ENCODE results near the gene MALSU1.

Gene MALSU1

DNA sequence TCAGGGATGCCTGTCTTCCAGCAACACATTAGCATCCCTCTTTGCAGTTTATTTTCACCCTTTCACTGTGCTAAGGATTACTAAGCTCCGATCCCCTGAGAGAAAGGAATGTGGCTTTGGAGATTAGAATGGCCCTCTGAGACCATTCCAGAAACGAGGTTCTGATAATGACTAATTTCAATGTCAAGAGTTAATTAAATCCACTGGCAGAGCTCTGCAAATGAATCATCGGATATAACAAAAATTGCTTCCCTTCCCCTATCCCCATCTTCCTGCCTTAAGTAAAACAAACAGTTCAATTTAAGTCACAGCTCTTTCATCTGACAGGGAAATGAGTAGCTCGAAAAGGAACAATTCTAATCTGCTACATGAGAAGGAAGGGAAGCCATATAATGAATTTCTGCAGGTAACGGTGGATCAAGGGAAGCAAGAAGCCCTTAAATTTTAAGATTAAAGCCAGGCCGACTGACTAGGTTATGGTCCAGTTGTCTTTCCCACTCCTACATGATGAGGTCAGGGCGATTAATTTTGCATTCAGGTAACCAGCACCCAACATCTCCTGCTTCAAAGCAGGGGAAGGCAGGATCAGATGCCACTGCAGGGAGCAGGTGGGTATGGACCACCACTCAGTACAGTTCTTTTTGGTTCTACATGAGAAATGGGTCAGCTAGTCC, 50.5 kb downstream of the MALSU1 start:
- TF ChIP-seq, protein P1, sequence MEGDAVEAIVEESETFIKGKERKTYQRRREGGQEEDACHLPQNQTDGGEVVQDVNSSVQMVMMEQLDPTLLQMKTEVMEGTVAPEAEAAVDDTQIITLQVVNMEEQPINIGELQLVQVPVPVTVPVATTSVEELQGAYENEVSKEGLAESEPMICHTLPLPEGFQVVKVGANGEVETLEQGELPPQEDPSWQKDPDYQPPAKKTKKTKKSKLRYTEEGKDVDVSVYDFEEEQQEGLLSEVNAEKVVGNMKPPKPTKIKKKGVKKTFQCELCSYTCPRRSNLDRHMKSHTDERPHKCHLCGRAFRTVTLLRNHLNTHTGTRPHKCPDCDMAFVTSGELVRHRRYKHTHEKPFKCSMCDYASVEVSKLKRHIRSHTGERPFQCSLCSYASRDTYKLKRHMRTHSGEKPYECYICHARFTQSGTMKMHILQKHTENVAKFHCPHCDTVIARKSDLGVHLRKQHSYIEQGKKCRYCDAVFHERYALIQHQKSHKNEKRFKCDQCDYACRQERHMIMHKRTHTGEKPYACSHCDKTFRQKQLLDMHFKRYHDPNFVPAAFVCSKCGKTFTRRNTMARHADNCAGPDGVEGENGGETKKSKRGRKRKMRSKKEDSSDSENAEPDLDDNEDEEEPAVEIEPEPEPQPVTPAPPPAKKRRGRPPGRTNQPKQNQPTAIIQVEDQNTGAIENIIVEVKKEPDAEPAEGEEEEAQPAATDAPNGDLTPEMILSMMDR (IDR thresholded peaks at IDR 0.05; ENCODE audit: poor library complexity, severe bottlenecking): no peak
- Histone ChIP-seq H3K4me1 (ENCODE audit: insufficient read depth, poor library complexity, severe bottlenecking) (peaks cover 42% of the 10 kb centered on the region), H3K27me3 (ENCODE audit: insufficient read depth, poor library complexity, severe bottlenecking) (no peaks in the 10 kb centered on the region), H3K27ac (ENCODE audit: poor library complexity, severe bottlenecking) (peak overlapping the region; percentile 81), H3K4me3 (ENCODE audit: severe bottlenecking) (no peak overlapping the region), H3K36me3 (ENCODE audit: low read depth) (peaks cover 42% of the 10 kb centered on the region), H3K9me3 (ENCODE audit: severe bottlenecking) (no peaks in the 10 kb centered on the region)
- ATAC-seq (ENCODE audit: low read depth) (peak; percentile 53), DNase-seq (ENCODE audit: low spot score) (no peak)

DNA sequence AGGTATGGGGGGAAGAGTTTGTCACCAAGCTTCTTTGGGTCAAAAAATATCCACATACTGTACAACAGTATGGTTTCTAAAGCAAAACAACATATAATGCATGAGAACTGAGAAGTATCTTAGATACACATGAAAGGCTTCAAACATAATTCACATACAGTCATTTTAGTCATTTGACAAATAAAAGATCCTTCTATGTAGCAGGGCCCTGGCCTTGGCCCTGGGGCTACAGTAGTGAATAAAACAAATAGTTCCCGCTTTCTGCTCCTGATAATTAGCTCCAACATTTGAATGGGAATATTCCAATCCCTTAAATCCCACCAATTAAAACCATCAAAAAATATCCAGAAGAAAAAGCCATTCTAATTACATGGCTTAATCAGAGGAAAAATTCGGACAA, 51.3 kb downstream of the MALSU1 start:
- peak overlapping the region; percentile 81 for H3K27ac ChIP-seq (ENCODE audit: poor library complexity, severe bottlenecking)
- DNase-seq (ENCODE audit: low spot score): no peak
- no peak for ATAC-seq (ENCODE audit: low read depth)
- TF ChIP-seq, protein P1 (IDR thresholded peaks at IDR 0.05; ENCODE audit: poor library complexity, severe bottlenecking): no peak
- H3K4me3 ChIP-seq (ENCODE audit: severe bottlenecking): no peak overlapping the region
- H3K4me1 ChIP-seq (ENCODE audit: insufficient read depth, poor library complexity, severe bottlenecking): peaks cover 42% of the 10 kb centered on the region
- H3K9me3 ChIP-seq (ENCODE audit: severe bottlenecking): no peaks in the 10 kb centered on the region
- H3K36me3 ChIP-seq (ENCODE audit: low read depth): peaks cover 34% of the 10 kb centered on the region
- no peaks in the 10 kb centered on the region for H3K27me3 ChIP-seq (ENCODE audit: insufficient read depth, poor library complexity, severe bottlenecking)

DNA sequence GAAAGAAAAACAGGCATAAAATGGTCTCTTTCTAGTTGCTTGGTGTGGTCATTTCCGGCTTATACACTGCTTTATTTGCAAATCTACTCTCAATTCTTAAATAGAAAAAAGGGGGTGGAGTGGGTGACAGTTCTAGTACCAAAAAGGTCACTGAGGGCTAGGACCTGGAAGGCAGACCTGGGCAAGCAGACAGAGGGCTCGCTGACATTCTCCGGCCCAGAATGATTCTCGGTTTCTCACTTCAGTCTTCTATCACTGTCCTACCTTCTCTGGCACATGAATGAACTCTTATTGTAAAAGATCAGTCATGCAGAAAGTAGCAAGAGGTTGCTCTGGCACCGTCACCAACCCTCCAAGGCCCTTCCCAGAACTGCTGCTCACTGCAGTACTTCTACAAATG, 54.0 kb downstream of the MALSU1 start:
- Histone ChIP-seq H3K27ac (ENCODE audit: poor library complexity, severe bottlenecking) (no peak overlapping the region), H3K4me3 (ENCODE audit: severe bottlenecking) (no peak overlapping the region), H3K27me3 (ENCODE audit: insufficient read depth, poor library complexity, severe bottlenecking) (no peaks in the 10 kb centered on the region), H3K4me1 (ENCODE audit: insufficient read depth, poor library complexity, severe bottlenecking) (peaks cover 43% of the 10 kb centered on the region), H3K9me3 (ENCODE audit: severe bottlenecking) (no peaks in the 10 kb centered on the region), H3K36me3 (ENCODE audit: low read depth) (peaks cover 22% of the 10 kb centered on the region)
- TF ChIP-seq, protein P1 (IDR thresholded peaks at IDR 0.05; ENCODE audit: poor library complexity, severe bottlenecking): no peak
- no peak for DNase-seq (ENCODE audit: low spot score)
- no peak for ATAC-seq (ENCODE audit: low read depth)

DNA sequence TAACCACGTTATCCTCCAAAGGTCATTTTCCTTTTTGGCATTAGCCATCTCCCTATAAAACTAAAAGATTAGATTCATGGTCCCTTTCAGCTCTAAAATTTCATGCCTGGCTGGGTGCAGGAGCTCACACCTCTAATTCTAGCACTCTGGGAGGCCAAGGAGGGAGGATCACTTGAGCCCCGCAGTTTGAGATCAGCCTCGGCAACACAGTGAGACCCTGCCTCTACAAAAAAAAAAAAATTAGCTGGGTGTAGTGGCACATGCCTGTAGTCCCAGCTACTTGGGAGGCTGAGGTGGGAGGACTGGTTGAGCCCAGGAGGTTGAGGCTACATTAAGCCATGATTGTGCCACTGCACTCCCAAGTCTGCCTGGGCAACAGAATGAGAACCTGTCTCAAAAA, 57.0 kb downstream of the MALSU1 start:
- Histone ChIP-seq H3K27ac (ENCODE audit: poor library complexity, severe bottlenecking) (peak overlapping the region; percentile 76), H3K4me3 (ENCODE audit: severe bottlenecking) (no peak overlapping the region), H3K27me3 (ENCODE audit: insufficient read depth, poor library complexity, severe bottlenecking) (no peaks in the 10 kb centered on the region), H3K4me1 (ENCODE audit: insufficient read depth, poor library complexity, severe bottlenecking) (peaks cover 17% of the 10 kb centered on the region), H3K9me3 (ENCODE audit: severe bottlenecking) (no peaks in the 10 kb centered on the region), H3K36me3 (ENCODE audit: low read depth) (peaks cover 23% of the 10 kb centered on the region)
- TF ChIP-seq, protein P1 (IDR thresholded peaks at IDR 0.05; ENCODE audit: poor library complexity, severe bottlenecking): no peak
- no peak for ATAC-seq (ENCODE audit: low read depth)
- DNase-seq (ENCODE audit: low spot score): no peak

DNA sequence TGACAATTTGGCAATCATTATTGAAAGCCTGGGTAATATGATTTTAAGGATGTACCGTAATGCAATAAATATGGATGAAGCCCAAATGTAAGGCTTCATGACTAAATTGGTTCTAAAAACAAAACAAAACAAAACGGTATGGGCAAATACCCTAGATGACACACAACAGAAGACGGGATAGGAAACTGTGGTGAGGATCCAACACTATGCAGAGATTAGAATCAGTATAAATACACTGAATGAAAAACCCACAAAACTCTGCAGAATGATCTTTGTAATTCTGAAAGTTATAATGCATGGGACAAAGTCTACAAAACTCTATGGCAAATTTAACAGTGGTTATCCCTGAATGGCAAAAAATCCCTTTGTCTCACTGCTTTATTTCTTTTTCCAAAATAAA, 57.6 kb downstream of the MALSU1 start:
- Histone ChIP-seq H3K27ac (ENCODE audit: poor library complexity, severe bottlenecking) (peak overlapping the region; percentile 76), H3K9me3 (ENCODE audit: severe bottlenecking) (no peaks in the 10 kb centered on the region), H3K27me3 (ENCODE audit: insufficient read depth, poor library complexity, severe bottlenecking) (no peaks in the 10 kb centered on the region), H3K36me3 (ENCODE audit: low read depth) (peaks cover 27% of the 10 kb centered on the region), H3K4me3 (ENCODE audit: severe bottlenecking) (no peak overlapping the region), H3K4me1 (ENCODE audit: insufficient read depth, poor library complexity, severe bottlenecking) (peaks cover 17% of the 10 kb centered on the region)
- TF ChIP-seq, protein P1 (IDR thresholded peaks at IDR 0.05; ENCODE audit: poor library complexity, severe bottlenecking): no peak
- no peak for ATAC-seq (ENCODE audit: low read depth)
- no peak for DNase-seq (ENCODE audit: low spot score)
